SK-N-SH (cell line): ENCODE data around the gene C12orf75. TPM values are rescaled to one million over a fixed set of nuclear protein-coding genes. Genes with fewer than 3 reads are reported as not detected.

ENCODE experiments used
- CTCF ChIA-PET: fragments of 300-600, 350-600 bp; formaldehyde crosslinking; extraction: SDS; loops from one replicate; lab custom pipeline; 2021; lab: Yijun Ruan, JAX
- POLR2A ChIA-PET: fragments of 350-600 bp; sonication (Branson Sonifier 250); formaldehyde crosslinking; extraction: SDS; loops from one replicate; lab custom pipeline; 2020; ENCODE audit warnings: antibody characterized with exemption, inconsistent platforms; lab: Yijun Ruan, JAX
- DNase-seq: peaks from one replicate; pipeline ENCODE4 v3.0.0; 2012
- H2AFZ ChIP-seq: fragments of 200-600 bp; sonication (generic); 2 replicates; pipeline ENCODE4 v1.8.1; 2016; ENCODE audit warnings: antibody characterized with exemption, mild to moderate bottlenecking, low read depth
- H3F3A ChIP-seq: fragments of 200-600 bp; sonication (generic); replicated peaks from 2 replicates; pipeline ENCODE3; 2016; ENCODE audit warnings: antibody characterized with exemption, mild to moderate bottlenecking; ENCODE audit not compliant: insufficient read depth
- H3K27ac ChIP-seq, 2 experiments: fragments of 200-500 bp in 1 of 2; fragments of 200-600 bp in 1 of 2; sonication (Bioruptor generic) in 1 of 2; sonication (generic), shearing (Covaris generic) in 1 of 2; 2 replicates each; pipeline versions ENCODE4 v1.5.1 to v1.6.1; 2014 to 2016; ENCODE audit warnings: low read depth in 2 of 2, inconsistent platforms in 1 of 2, low read length in 1 of 2, mild to moderate bottlenecking in 1 of 2, mixed read lengths in 1 of 2
- H3K27me3 ChIP-seq: fragments of 200-600 bp; sonication (generic), shearing (Covaris generic); 2 replicates; pipeline ENCODE4 v1.6.1; 2016; ENCODE audit warnings: mixed run types; ENCODE audit not compliant: insufficient read depth
- H3K36me3 ChIP-seq, 2 experiments: fragments of 200-500 bp in 1 of 2; fragments of 200-600 bp in 1 of 2; sonication (Bioruptor generic) in 1 of 2; sonication (generic) in 1 of 2; replicated peaks in 1 of 2; 2 replicates each; pipeline versions ENCODE3 to v1.5.1; 2014 to 2016; ENCODE audit warnings: low read length in 1 of 2, mild to moderate bottlenecking in 1 of 2; ENCODE audit not compliant: insufficient read depth in 2 of 2, control insufficient read depth in 1 of 2
- H3K4me1 ChIP-seq, 2 experiments: fragments of 200-500 bp in 1 of 2; fragments of 200-600 bp in 1 of 2; sonication (Bioruptor generic) in 1 of 2; sonication (generic), shearing (Covaris generic) in 1 of 2; 2 replicates each; pipeline versions ENCODE4 v1.5.1 to v1.6.1; 2014 to 2016; ENCODE audit warnings: low read depth in 1 of 2, low read length in 1 of 2, mixed run types in 1 of 2; ENCODE audit not compliant: insufficient read depth in 2 of 2, control insufficient read depth in 1 of 2
- H3K4me2 ChIP-seq: fragments of 200-600 bp; sonication (generic), shearing (Covaris generic); 2 replicates; pipeline ENCODE4 v1.6.1; 2017; ENCODE audit warnings: mixed run types
- H3K4me3 ChIP-seq, 2 experiments: fragments of 200-500 bp in 1 of 2; fragments of 200-600 bp in 1 of 2; sonication (Bioruptor generic) in 1 of 2; sonication (generic), shearing (Covaris generic) in 1 of 2; 2 replicates each; pipeline versions ENCODE4 v1.5.1 to v1.8.1; 2014 to 2016; ENCODE audit warnings: low read depth in 2 of 2, inconsistent platforms in 1 of 2, low read length in 1 of 2, mild to moderate bottlenecking in 1 of 2, mixed read lengths in 1 of 2, moderate library complexity in 1 of 2
- H3K79me2 ChIP-seq: fragments of 200-600 bp; sonication (generic); 2 replicates; pipeline ENCODE4 v1.8.1; 2017; ENCODE audit warnings: mild to moderate bottlenecking; ENCODE audit not compliant: insufficient read depth
- H3K9ac ChIP-seq: fragments of 200-600 bp; sonication (generic); 2 replicates; pipeline ENCODE4 v1.6.1; 2017; ENCODE audit warnings: mixed run types
- H3K9me2 ChIP-seq: fragments of 200-600 bp; sonication (generic); 2 replicates; pipeline ENCODE4 v1.6.1; 2017; ENCODE audit warnings: mixed run types
- H3K9me3 ChIP-seq: fragments of 200-600 bp; sonication (generic); 2 replicates; pipeline ENCODE4 v1.6.1; 2017; ENCODE audit warnings: mixed run types, mild to moderate bottlenecking, moderate library complexity
- H4K20me1 ChIP-seq: fragments of 200-600 bp; sonication (generic); 2 replicates; pipeline ENCODE4 v1.6.1; 2017; ENCODE audit warnings: mild to moderate bottlenecking, mixed run types; ENCODE audit not compliant: insufficient read depth
- CHD2 ChIP-seq: fragments of 150-350 bp; IDR thresholded peaks from 2 replicates; pipeline ENCODE4 v1.6.1; 2018; ENCODE audit warnings: low read length; ENCODE audit not compliant: partially characterized antibody
- EP300 ChIP-seq, 2 experiments: IDR thresholded peaks; 2 replicates each; pipeline versions ENCODE4 v1.4.0 to v1.6.1; 2012; ENCODE audit warnings: borderline replicate concordance in 1 of 2, low read depth in 1 of 2, low read length in 1 of 2
- FOSL2 ChIP-seq: IDR thresholded peaks from 2 replicates; pipeline ENCODE4 v1.4.0; 2012; ENCODE audit warnings: low read depth, mild to moderate bottlenecking, moderate library complexity, borderline replicate concordance
- FOXJ3 ChIP-seq: sonication (generic); formaldehyde crosslinking; IDR thresholded peaks from 2 replicates; pipeline ENCODE4 v1.5.1; 2020; ENCODE audit warnings: mild to moderate bottlenecking, missing genetic modification reagents
- FOXM1 ChIP-seq: IDR thresholded peaks from 2 replicates; pipeline ENCODE4 v1.4.0; 2012; ENCODE audit warnings: low read depth, mild to moderate bottlenecking
- GATA2 ChIP-seq: sonication (generic); formaldehyde crosslinking; IDR thresholded peaks from 2 replicates; pipeline ENCODE4 v1.5.0; 2020; ENCODE audit warnings: mild to moderate bottlenecking, missing genetic modification reagents
- MXI1 ChIP-seq: IDR thresholded peaks from 2 replicates; pipeline ENCODE4 v1.6.1; 2012; ENCODE audit warnings: mild to moderate bottlenecking, low read depth, low read length, improper control_type of control experiment
- NFIC ChIP-seq: IDR thresholded peaks from 2 replicates; pipeline ENCODE4 v1.4.0; 2012; ENCODE audit warnings: borderline replicate concordance
- NRF1 ChIP-seq: IDR thresholded peaks from 2 replicates; pipeline ENCODE4 v1.6.1; 2012; ENCODE audit warnings: low read depth, mild to moderate bottlenecking, low read length
- RAD21 ChIP-seq: IDR thresholded peaks from 2 replicates; pipeline ENCODE4 v1.6.1; 2012; ENCODE audit warnings: mild to moderate bottlenecking, low read length
- RXRA ChIP-seq: IDR thresholded peaks from 2 replicates; pipeline ENCODE4 v1.4.0; 2012; ENCODE audit warnings: low read depth, mild to moderate bottlenecking, borderline replicate concordance
- SIN3A ChIP-seq: IDR thresholded peaks from 2 replicates; pipeline ENCODE4 v1.6.1; 2012; ENCODE audit warnings: low read depth, mild to moderate bottlenecking, low read length, moderate library complexity, borderline replicate concordance
- YY1 ChIP-seq: IDR thresholded peaks from 2 replicates; pipeline ENCODE4 v1.4.0; 2012; ENCODE audit warnings: low read depth, mild to moderate bottlenecking
- WGBS: methylation state at CpG from one replicate; pipeline ENCODE4 v1.1.6; 2017; ENCODE audit warnings: low lambda C conversion rate; 5-methylcytosine and 5-hydroxymethylcytosine counted together
- polyA plus RNA-seq, 3 experiments: library from polyadenylated mRNA; depleted of rRNA; stranded (reverse); fragments of >200 nt; gene quantifications; 2 replicates each; pipeline ENCODE4 v1.2.3, GENCODE V29; 2012
- TF ChIP-seq, protein P1 (sequence below): IDR thresholded peaks from 2 replicates; pipeline ENCODE4 v1.6.1; 2012; ENCODE audit warnings: mild to moderate bottlenecking, low read depth, low read length, moderate library complexity
- TF ChIP-seq, protein P2 (sequence below): fragments of 150-350 bp; IDR thresholded peaks from 2 replicates; pipeline ENCODE4 v1.6.1; 2016; ENCODE audit warnings: mild to moderate bottlenecking, low read depth, low read length
- TF ChIP-seq, protein P3 (sequence below): fragments of 200-600 bp; sonication (generic); IDR thresholded peaks from 2 replicates; pipeline ENCODE4 v1.6.1; 2017; ENCODE audit warnings: antibody characterized with exemption, mild to moderate bottlenecking, moderate library complexity

C12orf75 gene
- polyA plus RNA-seq, 1 of the 3 experiments (the other 2 are of a cell fraction) = 221 TPM

DNA sequence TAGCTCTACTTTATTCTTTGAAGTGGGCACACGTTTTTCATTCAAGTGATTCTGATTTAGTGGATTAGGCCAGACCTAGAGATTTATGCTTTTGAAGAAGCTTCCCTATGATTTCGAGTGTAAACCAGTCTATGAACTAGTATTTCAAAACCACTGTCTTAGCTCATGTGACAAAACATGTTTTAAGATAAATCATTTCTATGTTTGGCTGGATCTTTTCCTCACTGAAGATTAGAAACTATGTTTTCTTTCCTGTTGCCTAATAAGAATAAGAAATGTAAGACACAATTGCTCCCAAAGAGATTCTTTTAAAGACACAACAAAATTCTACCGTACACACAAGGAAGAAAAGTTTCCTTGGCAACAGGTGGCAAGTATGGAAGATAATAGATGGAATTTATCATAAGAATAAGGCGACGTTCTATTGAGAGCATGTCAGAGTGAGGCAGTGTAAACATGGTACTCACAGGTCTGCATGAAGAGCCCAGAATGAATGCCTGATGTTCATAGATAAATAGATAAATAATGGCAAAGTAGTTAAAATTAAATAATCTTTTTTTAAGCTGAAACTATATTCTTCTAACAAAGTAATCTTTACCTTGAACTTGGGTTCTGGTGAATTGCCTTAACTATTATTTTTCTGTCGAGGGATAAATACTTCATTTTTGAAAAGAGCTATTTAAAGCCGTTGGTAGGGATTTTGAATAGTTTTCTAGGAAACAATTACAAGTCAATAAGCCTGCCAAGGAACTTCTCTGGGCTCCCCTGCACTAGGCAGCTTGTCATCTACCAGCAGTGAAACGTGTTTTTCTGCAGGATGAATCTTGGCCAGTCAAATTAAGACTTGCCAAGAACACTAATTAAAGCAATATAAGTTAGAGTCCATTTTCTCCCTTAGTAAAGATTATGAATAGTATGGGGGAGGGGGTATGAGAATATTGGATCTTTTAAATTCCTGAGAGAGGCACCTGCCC is 34.1 kb upstream of the C12orf75 start (continued):
- TF ChIP-seq, protein P1, sequence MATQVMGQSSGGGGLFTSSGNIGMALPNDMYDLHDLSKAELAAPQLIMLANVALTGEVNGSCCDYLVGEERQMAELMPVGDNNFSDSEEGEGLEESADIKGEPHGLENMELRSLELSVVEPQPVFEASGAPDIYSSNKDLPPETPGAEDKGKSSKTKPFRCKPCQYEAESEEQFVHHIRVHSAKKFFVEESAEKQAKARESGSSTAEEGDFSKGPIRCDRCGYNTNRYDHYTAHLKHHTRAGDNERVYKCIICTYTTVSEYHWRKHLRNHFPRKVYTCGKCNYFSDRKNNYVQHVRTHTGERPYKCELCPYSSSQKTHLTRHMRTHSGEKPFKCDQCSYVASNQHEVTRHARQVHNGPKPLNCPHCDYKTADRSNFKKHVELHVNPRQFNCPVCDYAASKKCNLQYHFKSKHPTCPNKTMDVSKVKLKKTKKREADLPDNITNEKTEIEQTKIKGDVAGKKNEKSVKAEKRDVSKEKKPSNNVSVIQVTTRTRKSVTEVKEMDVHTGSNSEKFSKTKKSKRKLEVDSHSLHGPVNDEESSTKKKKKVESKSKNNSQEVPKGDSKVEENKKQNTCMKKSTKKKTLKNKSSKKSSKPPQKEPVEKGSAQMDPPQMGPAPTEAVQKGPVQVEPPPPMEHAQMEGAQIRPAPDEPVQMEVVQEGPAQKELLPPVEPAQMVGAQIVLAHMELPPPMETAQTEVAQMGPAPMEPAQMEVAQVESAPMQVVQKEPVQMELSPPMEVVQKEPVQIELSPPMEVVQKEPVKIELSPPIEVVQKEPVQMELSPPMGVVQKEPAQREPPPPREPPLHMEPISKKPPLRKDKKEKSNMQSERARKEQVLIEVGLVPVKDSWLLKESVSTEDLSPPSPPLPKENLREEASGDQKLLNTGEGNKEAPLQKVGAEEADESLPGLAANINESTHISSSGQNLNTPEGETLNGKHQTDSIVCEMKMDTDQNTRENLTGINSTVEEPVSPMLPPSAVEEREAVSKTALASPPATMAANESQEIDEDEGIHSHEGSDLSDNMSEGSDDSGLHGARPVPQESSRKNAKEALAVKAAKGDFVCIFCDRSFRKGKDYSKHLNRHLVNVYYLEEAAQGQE = no peak
- no peak for TF ChIP-seq NRF1
- TF ChIP-seq FOXM1 = no peak

DNA sequence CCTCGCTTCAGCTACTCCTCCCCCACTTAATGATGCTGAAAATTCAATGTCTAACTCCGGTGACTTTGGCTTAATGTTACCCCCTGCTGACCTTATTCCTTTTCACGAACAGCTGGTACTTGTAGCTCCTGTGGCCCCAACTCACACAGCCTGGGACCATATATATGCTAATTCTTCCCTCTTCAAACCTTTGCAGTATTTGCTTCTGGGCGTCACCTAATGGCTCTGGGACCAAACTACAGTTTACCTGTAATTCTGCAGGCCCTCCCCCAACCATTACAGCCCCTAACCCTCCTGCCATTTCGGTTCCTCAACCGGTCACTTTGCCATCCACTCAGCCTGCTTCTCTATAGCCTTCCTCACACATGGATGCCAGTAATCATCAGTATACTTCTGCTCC is 29.6 kb upstream of the C12orf75 start:
- no peaks in the 10 kb centered on the region for H3K79me2 ChIP-seq
- CTCF ChIA-PET = no interaction called here
- H3F3A ChIP-seq = no peaks in the 10 kb centered on the region
- H3K4me3 ChIP-seq = no peak overlapping the region
- H3K9ac ChIP-seq = no peak overlapping the region
- H3K9me3 ChIP-seq = no peaks in the 10 kb centered on the region
- H3K9me2 ChIP-seq = no peaks in the 10 kb centered on the region
- TF ChIP-seq EP300 (IDR thresholded peaks at IDR 0.05; ENCODE audit: borderline replicate concordance in 1 of 2, low read depth in 1 of 2, low read length in 1 of 2) (no peak), FOSL2 (no peak), RXRA (no peak), NRF1 (no peak), SIN3A (no peak), FOXJ3 (no peak), YY1 (no peak), MXI1 (no peak), CHD2 (no peak), NFIC (no peak), FOXM1 (no peak), RAD21 (no peak), GATA2 (CRISPR knock-in tag) (no peak)
- TF ChIP-seq, protein P2, sequence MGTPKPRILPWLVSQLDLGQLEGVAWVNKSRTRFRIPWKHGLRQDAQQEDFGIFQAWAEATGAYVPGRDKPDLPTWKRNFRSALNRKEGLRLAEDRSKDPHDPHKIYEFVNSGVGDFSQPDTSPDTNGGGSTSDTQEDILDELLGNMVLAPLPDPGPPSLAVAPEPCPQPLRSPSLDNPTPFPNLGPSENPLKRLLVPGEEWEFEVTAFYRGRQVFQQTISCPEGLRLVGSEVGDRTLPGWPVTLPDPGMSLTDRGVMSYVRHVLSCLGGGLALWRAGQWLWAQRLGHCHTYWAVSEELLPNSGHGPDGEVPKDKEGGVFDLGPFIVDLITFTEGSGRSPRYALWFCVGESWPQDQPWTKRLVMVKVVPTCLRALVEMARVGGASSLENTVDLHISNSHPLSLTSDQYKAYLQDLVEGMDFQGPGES = no peak
- TF ChIP-seq, protein P1 = no peak
- TF ChIP-seq, protein P3, sequence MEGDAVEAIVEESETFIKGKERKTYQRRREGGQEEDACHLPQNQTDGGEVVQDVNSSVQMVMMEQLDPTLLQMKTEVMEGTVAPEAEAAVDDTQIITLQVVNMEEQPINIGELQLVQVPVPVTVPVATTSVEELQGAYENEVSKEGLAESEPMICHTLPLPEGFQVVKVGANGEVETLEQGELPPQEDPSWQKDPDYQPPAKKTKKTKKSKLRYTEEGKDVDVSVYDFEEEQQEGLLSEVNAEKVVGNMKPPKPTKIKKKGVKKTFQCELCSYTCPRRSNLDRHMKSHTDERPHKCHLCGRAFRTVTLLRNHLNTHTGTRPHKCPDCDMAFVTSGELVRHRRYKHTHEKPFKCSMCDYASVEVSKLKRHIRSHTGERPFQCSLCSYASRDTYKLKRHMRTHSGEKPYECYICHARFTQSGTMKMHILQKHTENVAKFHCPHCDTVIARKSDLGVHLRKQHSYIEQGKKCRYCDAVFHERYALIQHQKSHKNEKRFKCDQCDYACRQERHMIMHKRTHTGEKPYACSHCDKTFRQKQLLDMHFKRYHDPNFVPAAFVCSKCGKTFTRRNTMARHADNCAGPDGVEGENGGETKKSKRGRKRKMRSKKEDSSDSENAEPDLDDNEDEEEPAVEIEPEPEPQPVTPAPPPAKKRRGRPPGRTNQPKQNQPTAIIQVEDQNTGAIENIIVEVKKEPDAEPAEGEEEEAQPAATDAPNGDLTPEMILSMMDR = no peak
- H3K27ac ChIP-seq = no peak overlapping the region
- no peaks in the 10 kb centered on the region for H4K20me1 ChIP-seq
- POLR2A ChIA-PET = no interaction called here
- DNase-seq = no peak
- peaks cover 0 to 4% of the 10 kb centered on the region in 2 experiments for H3K36me3 ChIP-seq
- WGBS = 88% methylated on average over 6 of the region's 6 CpGs
- no peak overlapping the region for H2AFZ ChIP-seq
- no peak overlapping the region for H3K4me2 ChIP-seq
- no peaks in the 10 kb centered on the region for H3K27me3 ChIP-seq
- no peaks in the 10 kb centered on the region for H3K4me1 ChIP-seq
